MV-4-11 (cell line): Measurements from ENCODE around the gene ABLIM2.
"Not testable (repeated sequence)": the region's sequence is repeated elsewhere in the genome, so short reads cannot be mapped to it uniquely, and the experiment has no call there.

Experiments
- DNase-seq: peaks from one replicate; lab custom pipeline; 2025; lab: John Stamatoyannopoulos, UW

Gene ABLIM2

DNA sequence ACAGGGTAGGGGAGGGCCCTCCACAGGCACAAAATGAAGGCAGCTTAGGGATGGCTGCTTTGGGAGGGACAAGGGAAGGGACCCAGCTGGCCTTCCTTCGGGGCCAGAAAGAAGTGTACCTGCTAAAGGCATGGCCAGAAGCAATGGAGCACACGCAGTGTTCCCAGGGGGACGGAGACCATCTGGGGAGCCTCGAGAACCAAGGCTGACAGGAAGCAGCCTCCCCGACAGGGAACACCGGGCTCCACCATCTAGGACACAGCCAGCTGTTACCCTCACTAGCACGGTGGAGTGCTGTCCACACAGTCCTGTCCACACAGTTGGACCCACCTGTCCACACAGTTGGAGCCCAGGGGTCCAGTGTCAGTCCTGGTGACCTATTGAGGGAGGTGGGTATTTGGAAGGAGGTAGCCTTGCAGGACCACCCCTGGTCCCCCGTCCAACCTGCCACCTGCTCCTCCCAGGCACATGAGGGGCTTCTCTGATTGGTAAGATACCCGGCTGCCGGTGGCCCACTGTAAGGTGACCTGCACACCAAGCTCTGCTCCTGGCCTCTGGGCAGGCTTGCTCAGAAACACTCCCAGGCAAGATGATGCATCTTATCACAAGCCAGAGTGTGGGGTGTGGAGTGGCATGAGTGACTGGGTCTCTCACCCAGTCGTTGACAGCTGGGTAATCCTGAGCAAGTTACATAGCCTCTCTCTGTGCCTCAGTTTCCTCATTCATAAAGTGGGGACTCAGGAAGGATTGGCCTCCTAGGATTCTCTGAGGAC is 198.4 kb downstream of the ABLIM2 start:
- no peak for DNase-seq

GRCh38 chr4:7959078-7959477 is 199.5 kb downstream of the ABLIM2 start:
- no peak for DNase-seq

- no peak for DNase-seq
Measured at GRCh38 chr4:7956934-7957656, 201.5 kb downstream of the ABLIM2 start.

DNA sequence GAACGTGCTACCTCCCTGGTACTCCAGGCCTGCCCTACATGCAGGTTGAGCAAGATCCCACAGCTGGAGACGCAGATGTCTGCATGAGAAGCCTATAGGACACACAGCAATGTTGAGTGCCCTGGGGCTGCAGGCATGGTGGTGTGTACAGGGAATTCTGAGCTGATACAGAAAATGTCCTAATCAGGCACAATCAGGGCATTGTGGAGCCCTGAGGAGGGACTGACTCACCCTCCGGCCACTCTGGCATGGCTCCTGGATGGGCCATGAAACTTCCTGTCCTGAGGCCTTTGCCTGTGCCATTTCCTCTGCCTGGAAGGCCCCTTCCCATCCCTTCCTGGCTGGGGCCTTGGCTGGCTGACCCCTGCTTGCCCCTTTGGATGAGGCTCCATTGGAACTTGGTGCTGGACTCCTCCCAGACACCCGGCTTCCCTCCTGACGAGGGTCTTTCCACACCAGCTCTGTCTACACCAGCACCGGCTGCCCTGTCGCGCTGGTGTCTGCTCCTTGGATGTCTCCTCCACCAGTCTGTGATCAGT is 202.3 kb downstream of the ABLIM2 start:
- no peak for DNase-seq

DNA sequence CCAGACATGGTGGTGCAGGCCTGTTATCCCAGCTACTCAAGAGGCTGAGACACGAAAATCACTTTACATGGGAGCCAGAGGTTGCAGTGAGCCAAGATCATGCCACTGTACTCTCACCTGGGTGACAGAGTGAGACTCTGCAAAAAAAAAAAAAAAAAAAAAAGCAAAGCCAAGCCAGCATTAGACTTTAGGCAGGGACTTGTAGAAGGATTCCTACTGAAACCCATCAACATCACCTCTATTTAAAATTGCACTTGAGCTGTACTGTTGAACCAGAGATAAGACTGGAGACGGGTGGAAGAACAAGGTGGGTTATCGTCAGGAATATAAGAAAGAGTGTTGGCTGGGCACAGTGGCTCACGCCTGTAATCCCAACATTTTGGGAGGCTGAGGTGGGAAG is 203.2 kb downstream of the ABLIM2 start:
- no peak for DNase-seq

- DNase-seq: no peak
Measured at GRCh38 chr4:7952615-7953014, 206.0 kb downstream of the ABLIM2 start.

DNA sequence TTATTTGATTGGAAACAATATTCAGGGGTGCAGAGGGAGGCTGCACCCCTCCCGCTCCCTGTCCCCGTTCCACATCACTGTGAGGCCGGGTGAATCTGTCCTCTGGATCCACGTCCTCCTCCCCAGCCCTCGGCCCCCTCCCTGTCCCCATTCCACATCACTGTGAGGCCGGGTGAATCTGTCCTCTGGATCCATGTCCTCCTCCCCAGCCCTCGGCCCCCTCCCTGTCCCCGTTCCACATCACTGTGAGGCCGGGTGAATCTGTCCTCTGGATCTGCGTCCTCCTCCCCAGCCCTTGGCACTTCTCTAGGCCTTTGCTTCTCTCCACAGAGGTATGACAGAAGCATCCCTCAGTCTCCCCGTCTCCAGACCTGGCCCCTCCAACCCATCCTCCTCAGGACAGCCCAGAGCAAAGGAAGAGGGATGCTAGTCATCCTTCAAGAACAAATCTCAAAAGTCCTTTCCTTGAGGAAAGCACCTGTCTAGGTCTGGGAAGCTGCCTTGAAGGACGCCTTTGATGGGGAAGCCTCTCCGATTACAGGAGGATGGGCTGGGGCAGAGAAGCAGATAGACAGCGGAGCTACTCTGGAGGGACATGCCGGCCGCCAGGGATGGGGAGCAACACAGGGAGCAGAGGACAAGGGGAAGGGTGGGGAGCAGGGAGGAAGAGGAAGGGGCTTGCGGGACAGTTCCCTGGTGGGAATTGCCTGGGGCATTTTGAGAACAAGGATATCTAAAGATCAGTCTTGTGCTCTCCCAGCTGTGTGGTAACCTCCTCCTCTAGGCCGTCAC is 208.1 kb downstream of the ABLIM2 start:
- no peak for DNase-seq

DNA sequence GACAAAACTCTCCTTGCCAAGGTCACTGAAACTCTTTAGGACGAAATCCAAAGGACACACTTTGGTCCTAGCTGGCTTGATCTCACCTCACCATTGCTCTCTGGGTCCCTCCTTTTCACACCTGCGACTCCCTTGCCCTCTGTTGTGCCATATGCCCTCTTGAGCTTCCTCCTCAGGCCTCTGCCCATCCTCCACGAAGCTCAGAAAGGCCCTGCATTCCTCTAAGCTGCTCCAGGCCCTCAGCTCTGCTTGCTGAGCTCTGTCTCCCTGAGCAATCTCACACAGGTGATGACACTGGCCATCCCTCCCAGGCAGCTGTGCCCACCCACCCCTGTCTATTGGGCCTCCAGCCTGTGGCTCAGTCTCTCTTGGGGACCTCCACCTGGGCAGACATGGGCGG is 208.9 kb downstream of the ABLIM2 start:
- DNase-seq: no peak

- no peak for DNase-seq
Measured at GRCh38 chr4:7947927-7948326, 210.7 kb downstream of the ABLIM2 start.

GRCh38 chr4:7945709-7946380 is 212.8 kb downstream of the ABLIM2 start:
- no peak for DNase-seq

DNA sequence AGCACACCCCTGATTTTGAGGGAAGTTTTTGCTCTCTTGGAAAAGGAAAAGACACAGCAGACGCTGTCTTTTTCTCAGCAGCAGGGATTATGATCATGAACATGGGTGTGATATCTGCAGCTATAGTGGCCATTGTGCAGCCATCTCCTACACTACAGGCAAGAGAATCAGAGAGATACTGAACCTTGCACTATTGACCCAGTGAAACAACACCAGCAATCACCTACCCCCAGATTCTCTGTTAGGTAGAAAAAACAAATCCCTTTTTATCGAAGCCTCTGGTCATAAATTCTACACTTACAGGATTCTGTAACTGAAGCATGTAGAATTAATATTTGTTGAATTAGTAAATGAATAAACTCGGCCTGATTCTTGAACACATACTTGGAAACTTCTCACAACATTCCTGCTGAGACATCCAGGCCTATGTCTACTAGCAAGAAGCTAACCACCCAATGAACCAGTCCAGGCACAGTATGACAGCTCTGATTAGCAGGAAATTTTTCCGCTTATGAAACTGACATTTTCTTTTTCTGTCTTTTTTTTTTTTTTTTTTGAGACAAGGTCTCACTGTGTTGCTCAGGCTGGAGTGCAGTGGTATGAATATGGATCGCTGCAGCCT is 213.9 kb downstream of the ABLIM2 start:
- DNase-seq: no peak

GRCh38 chr4:7943688-7944087 is 214.9 kb downstream of the ABLIM2 start:
- not testable (repeated sequence) for DNase-seq

- DNase-seq: no peak
Measured at GRCh38 chr4:7943211-7943610, 215.4 kb downstream of the ABLIM2 start.

- no peak for DNase-seq
Measured at GRCh38 chr4:7941965-7942496, 216.6 kb downstream of the ABLIM2 start.

GRCh38 chr4:7941111-7941964 is 217.3 kb downstream of the ABLIM2 start:
- no peak for DNase-seq

DNA sequence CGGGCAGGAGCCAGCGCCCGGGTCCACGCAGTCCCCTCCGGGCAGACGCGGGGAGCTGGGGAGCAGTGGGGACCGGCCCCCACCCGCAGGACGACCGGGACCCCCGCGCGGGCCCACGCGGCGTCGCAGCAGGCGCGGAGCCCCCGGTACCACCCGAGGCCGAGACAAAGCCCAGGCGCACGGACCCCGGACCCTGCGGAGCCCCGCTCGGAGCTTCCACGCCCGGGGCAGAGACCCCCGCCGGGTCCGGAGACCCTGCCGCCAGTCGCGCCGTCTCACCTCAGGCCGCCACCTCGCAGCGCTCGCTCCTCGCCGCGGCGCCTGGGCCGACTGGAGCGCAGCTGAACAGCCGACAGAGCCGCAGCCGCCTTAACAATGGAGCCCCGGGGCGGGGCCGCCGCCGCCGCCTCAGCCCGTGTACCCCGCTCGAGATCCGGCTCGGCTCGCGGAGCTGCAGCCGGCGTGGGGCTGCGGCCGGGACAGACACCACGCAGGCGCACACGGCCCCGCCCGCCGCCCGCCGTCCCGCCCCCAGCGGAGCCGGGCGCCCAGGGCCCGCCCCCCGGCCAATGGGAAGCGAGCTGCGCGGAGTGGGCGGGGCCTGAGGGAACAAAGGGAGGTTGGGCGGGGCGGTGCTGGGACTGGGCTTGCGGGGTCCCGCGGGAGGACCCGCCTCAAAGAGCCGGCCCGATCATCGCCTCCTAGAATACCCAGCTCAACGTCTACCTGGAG is 219.1 kb downstream of the ABLIM2 start, which contains the start of gene AFAP1:
TSS of gene AFAP1 (minus strand) at position 485 of the 732 bp plus-strand sequence. CDS start 67,783 bp downstream, outside the sequence.
- DNase-seq: peak; percentile 51

- DNase-seq: no peak
Measured at GRCh38 chr4:7938609-7939376, 219.8 kb downstream of the ABLIM2 start.

GRCh38 chr4:7938266-7938608 is 220.4 kb downstream of the ABLIM2 start:
- DNase-seq: no peak

DNA sequence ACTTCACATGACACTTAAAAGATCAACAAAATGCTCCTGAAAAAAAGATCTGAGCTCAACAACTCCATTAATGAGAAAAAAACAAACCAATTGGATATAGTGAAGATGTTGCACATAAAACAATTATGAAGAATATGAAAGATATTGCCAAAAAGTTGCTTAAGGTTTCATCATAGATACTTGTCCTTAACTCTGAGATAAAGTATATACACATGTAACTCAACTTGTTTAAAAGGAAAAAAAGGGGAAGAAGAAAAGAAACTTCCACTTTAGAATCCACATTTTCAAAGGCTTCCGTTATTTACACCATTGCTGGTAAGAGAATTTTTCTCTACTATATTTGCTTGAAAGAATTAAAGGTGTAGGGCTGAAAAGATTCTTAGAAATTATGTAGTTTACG is 221.6 kb downstream of the ABLIM2 start:
- DNase-seq: peak; percentile 78
